Thymus (tissue), 11 donors: ENCODE measurements around the gene MARCHF2. TPM values are rescaled to one million over a fixed set of nuclear protein-coding genes. Genes with fewer than 3 reads are reported as not detected.

Experiments used
- DNase-seq, 9 donors: peaks; one replicate each; pipeline ENCODE4 v3.0.0-alpha.2; 2013; ENCODE audit warnings: low spot score in 9 of 9, low read depth in 6 of 9, missing footprints in 1 of 9
- H3K27ac ChIP-seq, 2 donors: one replicate each; pipeline ENCODE4 v1.5.1; 2013; ENCODE audit warnings: control low read depth in 1 of 2, low read depth in 1 of 2, low read length in 1 of 2, mild to moderate bottlenecking in 1 of 2, moderate library complexity in 1 of 2
- H3K27me3 ChIP-seq, 2 donors: one replicate each; pipeline ENCODE4 v1.5.1; 2013; ENCODE audit warnings: low read length in 1 of 2; ENCODE audit not compliant: control insufficient read depth in 2 of 2, insufficient read depth in 1 of 2
- H3K36me3 ChIP-seq, 2 donors: one replicate each; pipeline ENCODE4 v1.5.1; 2013; ENCODE audit warnings: low read length in 1 of 2, mild to moderate bottlenecking in 1 of 2, moderate library complexity in 1 of 2; ENCODE audit not compliant: control insufficient read depth in 2 of 2, insufficient read depth in 2 of 2
- H3K4me1 ChIP-seq, 2 donors: one replicate each; pipeline ENCODE4 v1.5.1; 2013; ENCODE audit warnings: low read length in 2 of 2; ENCODE audit not compliant: control insufficient read depth in 2 of 2, insufficient read depth in 2 of 2
- H3K4me3 ChIP-seq, 2 donors: one replicate each; pipeline ENCODE4 v1.5.1; 2013; ENCODE audit warnings: low read length in 2 of 2, control low read depth in 1 of 2, mild to moderate bottlenecking in 1 of 2
- H3K9me3 ChIP-seq, 2 donors: one replicate each; pipeline ENCODE4 v1.5.1; 2013; ENCODE audit warnings: low read length in 1 of 2, mild to moderate bottlenecking in 1 of 2; ENCODE audit not compliant: control insufficient read depth in 2 of 2, insufficient read depth in 1 of 2
- WGBS: extraction: QIAGEN DNeasy Blood & Tissue Kit; methylation state at CpG from one replicate; pipeline ENCODE4 v1.1.7; 2013; 5-methylcytosine and 5-hydroxymethylcytosine counted together
- polyA plus RNA-seq: library from polyadenylated mRNA; stranded (reverse); fragments of 200-250 nt; gene quantifications from one replicate; pipeline ENCODE4 v1.2.3, GENCODE V29; 2013
- total RNA-seq: library from RNA; stranded (reverse); fragments of 120-200 nt; gene quantifications from one replicate; pipeline ENCODE4 v1.2.4, GENCODE V29; 2013
- donor health status: healthy.

MARCHF2 gene
- total and polyA plus RNA-seq, 2 donors, result 24.5 to 30.7 TPM

DNA sequence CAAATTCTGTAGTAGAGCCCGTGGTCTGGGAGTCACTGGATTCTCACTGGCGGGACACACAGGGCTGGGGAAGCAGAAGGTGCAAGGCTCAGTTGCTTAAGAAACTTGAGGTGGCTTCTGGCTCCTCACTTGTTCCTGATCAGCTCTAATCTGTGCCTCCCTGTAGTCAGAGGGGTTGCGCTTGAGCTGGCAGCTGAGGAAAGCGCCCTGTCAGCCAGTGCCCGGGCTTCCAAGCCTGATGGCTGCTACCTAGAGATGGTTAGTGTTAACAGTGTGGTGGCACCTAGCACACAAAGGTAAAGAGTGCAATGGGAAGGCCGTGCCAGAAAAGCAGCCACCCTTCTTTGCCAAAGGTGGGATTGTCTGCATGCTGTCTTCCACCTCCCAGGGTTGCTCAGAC is 40.5 kb downstream of the MARCHF2 start:
- H3K27ac ChIP-seq, result no peak overlapping the region
- H3K4me1 ChIP-seq, result peaks cover 9 to 21% of the 10 kb centered on the region in 2 donors
- no peaks in the 10 kb centered on the region for H3K27me3 ChIP-seq
- peaks cover 54 to 88% of the 10 kb centered on the region in 2 donors for H3K36me3 ChIP-seq
- H3K4me3 ChIP-seq, result no peak overlapping the region
- 95% methylated on average over 6 of the region's 6 CpGs for WGBS
- no peak for DNase-seq
- H3K9me3 ChIP-seq, result no peaks in the 10 kb centered on the region

DNA sequence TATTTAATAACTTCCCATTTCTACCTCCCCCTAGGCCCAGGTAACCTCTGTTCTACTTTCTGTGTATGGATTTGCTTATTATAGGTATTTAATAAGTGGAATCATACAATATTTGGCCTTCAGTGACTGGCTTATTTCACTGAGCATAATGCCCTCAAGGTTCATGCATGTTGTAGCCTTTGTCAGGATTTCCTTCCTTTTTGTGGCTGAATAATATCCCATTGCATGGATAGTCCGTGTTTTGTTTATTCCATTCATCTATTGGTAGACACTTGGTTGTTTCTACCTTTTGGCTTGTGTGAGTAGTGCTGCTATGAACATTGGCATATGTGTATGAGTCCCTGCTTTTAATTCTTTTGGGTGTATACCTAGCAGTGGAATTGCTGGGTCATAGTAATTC is 41.1 kb downstream of the MARCHF2 start:
- 89% methylated on average over 1 of the region's 1 CpG for WGBS
- no peak for DNase-seq
- no peak overlapping the region for H3K27ac ChIP-seq
- H3K4me1 ChIP-seq, result peaks cover 9 to 15% of the 10 kb centered on the region in 2 donors
- no peaks in the 10 kb centered on the region for H3K27me3 ChIP-seq
- peaks cover 57 to 88% of the 10 kb centered on the region in 2 donors for H3K36me3 ChIP-seq
- H3K9me3 ChIP-seq, result no peaks in the 10 kb centered on the region
- no peak overlapping the region for H3K4me3 ChIP-seq

DNA sequence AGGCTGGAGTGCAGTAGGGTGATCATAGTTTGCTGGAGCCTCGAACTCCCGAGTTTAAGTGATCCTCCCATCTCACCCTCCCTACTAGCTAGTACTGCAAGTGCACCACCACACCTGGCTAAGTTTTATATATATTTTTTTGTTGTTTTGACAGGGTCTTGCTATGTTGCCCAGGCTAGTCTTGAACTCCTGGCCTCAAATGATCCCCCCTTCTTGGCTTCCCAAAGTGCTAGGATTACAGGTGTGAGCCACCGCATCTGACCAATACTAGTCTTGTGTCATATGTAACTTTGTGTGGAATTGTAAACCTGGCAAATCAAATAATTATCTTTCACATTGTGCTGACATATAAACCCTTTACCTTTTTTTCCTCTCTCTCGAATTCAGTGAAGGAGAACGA is 41.9 kb downstream of the MARCHF2 start:
- H3K4me1 ChIP-seq, result peaks cover 9 to 11% of the 10 kb centered on the region in 2 donors
- peaks cover 59 to 89% of the 10 kb centered on the region in 2 donors for H3K36me3 ChIP-seq
- no peak for DNase-seq
- no peak overlapping the region for H3K4me3 ChIP-seq
- no peak overlapping the region for H3K27ac ChIP-seq
- 94% methylated on average over 5 of the region's 5 CpGs for WGBS
- no peaks in the 10 kb centered on the region for H3K9me3 ChIP-seq
- no peaks in the 10 kb centered on the region for H3K27me3 ChIP-seq

DNA sequence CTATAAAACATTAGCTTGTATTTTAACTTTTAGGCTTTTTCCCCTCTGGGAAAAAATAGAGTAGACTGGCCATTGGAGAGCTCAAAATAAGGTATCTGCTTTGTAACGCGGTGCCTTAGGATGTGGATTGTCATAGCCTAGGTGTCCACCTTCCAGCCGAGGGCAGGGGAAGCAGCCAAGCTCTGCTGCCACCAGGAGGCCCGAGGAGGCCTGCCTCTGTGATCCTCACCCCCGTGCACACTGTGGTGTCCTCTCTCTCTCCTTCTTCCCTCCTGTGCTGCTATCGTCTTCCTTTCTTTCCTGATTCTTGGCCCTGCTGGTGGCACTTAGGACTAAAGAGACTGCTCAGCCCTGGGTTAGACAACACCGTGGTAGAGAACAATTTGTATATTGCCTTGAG is 43.0 kb downstream of the MARCHF2 start:
- H3K27ac ChIP-seq, result no peak overlapping the region
- H3K36me3 ChIP-seq, result peaks cover 60 to 95% of the 10 kb centered on the region in 2 donors
- H3K4me1 ChIP-seq, result peaks cover 9 to 11% of the 10 kb centered on the region in 2 donors
- no peaks in the 10 kb centered on the region for H3K27me3 ChIP-seq
- DNase-seq, result no peak
- no peaks in the 10 kb centered on the region for H3K9me3 ChIP-seq
- 88% methylated on average over 7 of the region's 7 CpGs for WGBS
- no peak overlapping the region for H3K4me3 ChIP-seq

DNA sequence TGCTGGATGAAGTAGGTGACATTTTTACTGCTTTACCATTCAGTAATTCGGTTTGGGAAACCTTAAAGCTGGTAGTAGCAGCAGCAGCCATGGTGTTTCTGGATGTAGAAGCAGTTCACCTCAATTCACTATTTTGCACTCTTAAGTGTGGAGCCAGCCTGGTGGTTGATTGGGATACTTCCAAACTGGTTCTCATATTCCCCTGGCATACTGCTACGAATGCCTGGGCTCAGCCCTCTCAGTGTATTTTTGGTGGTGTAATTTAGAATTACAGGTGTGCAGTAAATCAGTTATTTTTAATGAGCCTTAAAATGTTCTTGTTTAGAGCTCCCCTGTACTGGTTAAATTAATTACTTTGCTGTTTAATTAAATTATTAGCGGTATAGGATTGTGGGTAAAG is 44.1 kb downstream of the MARCHF2 start:
- Histone ChIP-seq H3K4me1 (peaks cover 2 to 5% of the 10 kb centered on the region in 2 donors), H3K27me3 (no peaks in the 10 kb centered on the region), H3K4me3 (no peak overlapping the region), H3K27ac (no peak overlapping the region), H3K9me3 (no peaks in the 10 kb centered on the region), H3K36me3 (peaks cover 58 to 97% of the 10 kb centered on the region in 2 donors)
- no peak for DNase-seq
- 94% methylated on average over 3 of the region's 3 CpGs for WGBS

DNA sequence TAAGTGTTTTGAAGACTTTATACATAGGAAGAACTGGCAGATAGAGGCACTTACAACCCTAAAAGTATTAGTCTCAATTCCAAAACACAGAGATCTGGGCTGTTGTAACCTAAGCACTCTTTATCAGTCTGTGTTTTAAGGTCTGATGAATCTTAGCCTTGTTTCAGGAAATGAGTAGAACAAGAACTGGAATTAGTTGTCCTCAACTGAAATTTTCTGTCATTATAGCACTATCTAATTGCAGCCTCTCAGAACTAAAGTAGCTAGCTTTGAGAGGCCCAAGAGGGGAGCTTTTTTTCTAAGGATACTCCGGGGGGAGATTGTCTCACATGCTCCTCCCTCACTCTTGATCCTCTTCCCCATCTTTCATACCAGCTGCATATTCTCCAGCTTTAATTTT is 44.7 kb downstream of the MARCHF2 start:
- Histone ChIP-seq H3K27me3 (no peaks in the 10 kb centered on the region), H3K4me1 (peaks cover 0 to 2% of the 10 kb centered on the region in 2 donors), H3K36me3 (peaks cover 53 to 97% of the 10 kb centered on the region in 2 donors), H3K4me3 (no peak overlapping the region), H3K27ac (no peak overlapping the region), H3K9me3 (no peaks in the 10 kb centered on the region)
- WGBS, result 69% methylated on average over 1 of the region's 1 CpG
- no peak for DNase-seq

DNA sequence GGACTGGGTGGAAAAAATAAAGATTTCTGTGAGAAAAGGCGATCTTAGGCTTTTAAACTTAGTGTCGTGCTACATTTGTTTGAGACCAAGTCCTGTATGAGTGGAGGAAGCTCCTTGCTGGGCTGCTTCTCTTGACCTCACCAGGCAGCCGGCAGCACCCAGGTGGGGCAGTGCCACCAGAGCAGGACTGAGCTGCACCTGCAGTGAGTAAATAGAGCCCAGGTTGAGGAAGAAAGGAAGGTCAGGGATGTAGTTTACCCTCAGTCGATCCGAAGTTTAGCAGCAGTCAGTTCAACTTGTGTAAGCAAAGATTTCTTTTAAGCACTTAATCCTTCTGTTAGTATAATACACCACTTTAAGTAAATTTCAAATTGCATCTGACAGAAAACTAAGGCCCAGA is 45.3 kb downstream of the MARCHF2 start:
- peaks cover 53 to 97% of the 10 kb centered on the region in 2 donors for H3K36me3 ChIP-seq
- 94% methylated on average over 5 of the region's 5 CpGs for WGBS
- no peak for DNase-seq

DNA sequence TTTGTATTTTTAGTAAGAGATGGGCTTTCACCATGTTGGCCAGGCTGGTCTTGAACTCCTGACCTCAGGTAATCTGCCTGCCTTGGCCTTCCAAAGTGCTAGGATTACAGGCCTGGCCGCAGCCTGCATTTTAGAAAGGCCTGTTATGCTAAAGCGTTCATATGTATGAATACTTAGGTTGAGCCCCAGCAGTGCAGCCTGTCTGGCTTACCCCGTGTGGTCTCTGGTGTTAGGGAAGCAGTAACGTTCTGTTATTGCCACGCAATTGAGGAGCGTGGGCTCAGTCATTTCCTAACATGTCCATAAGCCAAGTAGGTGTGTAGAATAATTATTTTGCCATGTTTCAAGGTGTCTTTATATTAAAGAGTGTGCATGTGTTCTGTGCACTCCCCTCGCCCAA is 46.0 kb downstream of the MARCHF2 start:
- 94% methylated on average over 7 of the region's 7 CpGs for WGBS
- Histone ChIP-seq H3K27ac (no peak overlapping the region), H3K4me3 (no peak overlapping the region), H3K9me3 (no peaks in the 10 kb centered on the region), H3K36me3 (peaks cover 54 to 98% of the 10 kb centered on the region in 2 donors), H3K27me3 (no peaks in the 10 kb centered on the region), H3K4me1 (peaks cover 0 to 2% of the 10 kb centered on the region in 2 donors)
- no peak for DNase-seq

More for the DNA sequence above, 45.3 kb downstream of the MARCHF2 start:
- H3K27ac ChIP-seq, result no peak overlapping the region
- peaks cover 0 to 2% of the 10 kb centered on the region in 2 donors for H3K4me1 ChIP-seq
- H3K4me3 ChIP-seq, result no peak overlapping the region
- H3K9me3 ChIP-seq, result no peaks in the 10 kb centered on the region
- no peaks in the 10 kb centered on the region for H3K27me3 ChIP-seq

DNA sequence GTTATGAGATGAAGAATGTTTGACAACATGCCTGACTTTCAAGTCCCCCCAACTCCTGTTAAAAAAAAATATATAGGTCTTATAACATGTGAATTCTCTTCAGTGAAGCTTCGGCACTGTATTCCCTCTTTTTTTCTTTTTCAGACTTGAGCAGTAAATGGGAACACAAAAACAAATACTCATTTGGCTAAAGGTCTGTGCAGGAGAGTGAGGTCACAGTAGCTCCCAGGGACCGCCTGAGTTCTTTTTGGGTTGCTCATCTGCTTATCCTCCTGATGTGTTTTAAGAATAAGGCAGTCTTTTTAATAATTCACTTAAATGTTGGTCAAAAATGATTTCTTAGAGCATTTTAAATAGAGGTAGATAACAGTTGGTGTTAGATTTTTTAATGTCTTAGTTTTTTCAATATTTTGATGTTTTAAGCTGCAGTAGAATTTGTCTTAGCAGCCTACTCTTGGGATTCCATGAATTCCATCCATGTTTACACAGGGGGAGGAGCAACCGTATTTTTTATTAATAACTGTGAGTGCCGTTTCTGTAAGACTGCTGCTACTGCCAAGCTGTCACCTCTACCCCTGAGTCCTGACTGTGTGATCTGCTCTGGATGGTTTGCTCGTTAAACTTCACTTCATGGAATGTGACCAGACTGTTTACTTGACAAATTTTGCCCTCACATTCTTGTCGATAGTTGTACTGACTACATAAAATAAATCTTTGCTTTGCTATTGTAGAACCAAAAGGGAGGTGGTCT is 46.6 kb downstream of the MARCHF2 start:
- Histone ChIP-seq H3K27ac (no peak overlapping the region), H3K4me3 (no peak overlapping the region), H3K9me3 (no peaks in the 10 kb centered on the region), H3K36me3 (peaks cover 52 to 98% of the 10 kb centered on the region in 2 donors), H3K27me3 (no peaks in the 10 kb centered on the region), H3K4me1 (peaks cover 0 to 2% of the 10 kb centered on the region in 2 donors)
- DNase-seq, result no peak
- 96% methylated on average over 6 of the region's 6 CpGs for WGBS
